OCI-LY3 (cell line): ENCODE measurements around the gene SLC44A3.

Source experiments
- H2AFZ ChIP-seq: fragments of 200-600, 300-600 bp; shearing (Covaris generic); 2 replicates; pipeline ENCODE4 v1.6.0; 2014; ENCODE audit warnings: antibody characterized with exemption, low read depth, low read length
- H3K27ac ChIP-seq: fragments of 200-600, 300-600 bp; sonication (generic); 2 replicates; pipeline ENCODE4 v1.5.1; 2014; ENCODE audit warnings: mild to moderate bottlenecking, low read length, moderate library complexity, mixed read lengths
- H3K27me3 ChIP-seq: fragments of 200-600, 300-600 bp; sonication (generic); 2 replicates; pipeline ENCODE4 v1.6.1; 2014; ENCODE audit warnings: low read depth, low read length, mixed read lengths
- H3K36me3 ChIP-seq: fragments of 200-600, 300-600 bp; sonication (generic); replicated peaks from 2 replicates; pipeline ENCODE3; 2014; ENCODE audit warnings: low read depth, low read length, mixed read lengths
- H3K4me1 ChIP-seq: fragments of 300-600, 200-600 bp; sonication (generic); 2 replicates; pipeline ENCODE4 v1.6.1; 2014; ENCODE audit warnings: low read length, mixed read lengths
- H3K4me2 ChIP-seq: fragments of 200-600, 300-600 bp; sonication (generic); 2 replicates; pipeline ENCODE4 v1.6.1; 2014; ENCODE audit warnings: low read length, mixed read lengths
- H3K4me3 ChIP-seq: fragments of 300-600, 200-600 bp; sonication (generic); 2 replicates; pipeline ENCODE4 v1.5.1; 2014; ENCODE audit warnings: antibody characterized with exemption, mild to moderate bottlenecking, low read length, moderate library complexity
- H3K79me2 ChIP-seq: fragments of 300-600, 200-600 bp; shearing (Covaris generic); 2 replicates; pipeline ENCODE4 v1.6.1; 2014; ENCODE audit warnings: mild to moderate bottlenecking, low read length, mixed read lengths
- H3K9ac ChIP-seq: fragments of 300-600, 200-600 bp; shearing (Covaris generic); 2 replicates; pipeline ENCODE4 v1.6.0; 2014; ENCODE audit warnings: mild to moderate bottlenecking, low read length, moderate library complexity
- H3K9me3 ChIP-seq: fragments of 200-600, 300-600 bp; shearing (Covaris generic); 2 replicates; pipeline ENCODE4 v1.6.1; 2014; ENCODE audit warnings: low read length, mixed read lengths; ENCODE audit not compliant: insufficient read depth
- H4K20me1 ChIP-seq: fragments of 200-600, 300-600 bp; sonication (generic); 2 replicates; pipeline ENCODE4 v1.6.1; 2016; ENCODE audit warnings: low read length, mixed read lengths; ENCODE audit not compliant: insufficient read depth
- CTCF ChIP-seq: fragments of 200-600, 300-600 bp; sonication (generic); IDR thresholded peaks from 2 replicates; pipeline ENCODE4 v1.5.1; 2014; ENCODE audit warnings: antibody characterized with exemption, low read length, low read depth
- EZH2phosphoT487 ChIP-seq: fragments of 200-600 bp; shearing (Covaris generic); IDR thresholded peaks from 2 replicates; pipeline ENCODE4 v1.6.1; 2018; ENCODE audit warnings: antibody characterized with exemption, mixed run types, low read depth

Gene SLC44A3

GRCh38 chr1:94856004-94856403 lies 35.8 kb downstream of the SLC44A3 start:
- no peak overlapping the region for H3K9ac ChIP-seq
- H3K4me1 ChIP-seq: no peaks in the 10 kb centered on the region
- H4K20me1 ChIP-seq: no peaks in the 10 kb centered on the region
- no peak overlapping the region for H3K4me3 ChIP-seq
- no peaks in the 10 kb centered on the region for H3K79me2 ChIP-seq
- TF ChIP-seq CTCF: no peak
- H3K27ac ChIP-seq: no peak overlapping the region
- H3K4me2 ChIP-seq: no peak overlapping the region
- H3K9me3 ChIP-seq: no peaks in the 10 kb centered on the region
- no peaks in the 10 kb centered on the region; the same call in 1 of the 2 replicates for H3K27me3 ChIP-seq
- no peaks in the 10 kb centered on the region for H3K36me3 ChIP-seq
- H2AFZ ChIP-seq: no peak overlapping the region

GRCh38 chr1:94856868-94857267 lies 36.7 kb downstream of the SLC44A3 start:
- no peaks in the 10 kb centered on the region for H3K4me1 ChIP-seq
- no peaks in the 10 kb centered on the region; the same call in 1 of the 2 replicates for H3K27me3 ChIP-seq
- no peak overlapping the region for H3K4me2 ChIP-seq
- no peaks in the 10 kb centered on the region for H3K79me2 ChIP-seq
- no peak overlapping the region for H3K9ac ChIP-seq
- H3K4me3 ChIP-seq: no peak overlapping the region
- TF ChIP-seq EZH2phosphoT487 (no peak), CTCF (no peak)
- H4K20me1 ChIP-seq: no peaks in the 10 kb centered on the region
- no peaks in the 10 kb centered on the region for H3K9me3 ChIP-seq
- no peak overlapping the region for H2AFZ ChIP-seq
- no peaks in the 10 kb centered on the region for H3K36me3 ChIP-seq
- no peak overlapping the region for H3K27ac ChIP-seq

GRCh38 chr1:94858276-94858675 lies 38.1 kb downstream of the SLC44A3 start:
- Histone ChIP-seq H3K79me2 (no peaks in the 10 kb centered on the region), H3K27me3 (no peaks in the 10 kb centered on the region; the same call in 1 of the 2 replicates), H4K20me1 (no peaks in the 10 kb centered on the region), H3K36me3 (no peaks in the 10 kb centered on the region), H3K27ac (no peak overlapping the region), H3K9ac (no peak overlapping the region), H2AFZ (no peak overlapping the region), H3K4me1 (no peaks in the 10 kb centered on the region), H3K9me3 (no peaks in the 10 kb centered on the region), H3K4me2 (no peak overlapping the region), H3K4me3 (no peak overlapping the region)
- no peak for TF ChIP-seq CTCF
- no peak for TF ChIP-seq EZH2phosphoT487

- Histone ChIP-seq H3K4me1 (no peaks in the 10 kb centered on the region), H3K79me2 (no peaks in the 10 kb centered on the region), H3K9ac (no peak overlapping the region), H3K9me3 (no peaks in the 10 kb centered on the region), H3K4me2 (no peak overlapping the region), H3K27me3 (no peaks in the 10 kb centered on the region), H3K4me3 (no peak overlapping the region), H2AFZ (no peak overlapping the region), H3K36me3 (no peaks in the 10 kb centered on the region), H3K27ac (no peak overlapping the region), H4K20me1 (no peaks in the 10 kb centered on the region)
- TF ChIP-seq CTCF: no peak
- no peak for TF ChIP-seq EZH2phosphoT487
Measured at GRCh38 chr1:94859174-94859573, 39.0 kb downstream of the SLC44A3 start.
